Bronchial epithelial cell (primary cell): Measurements from ENCODE around the gene TMEM81. TPM values are rescaled to one million over a fixed set of nuclear protein-coding genes. Genes with fewer than 3 reads are reported as not detected.

ENCODE experiments used
- DNase-seq: peaks from one replicate; pipeline ENCODE4 v3.0.0-alpha.2; 2010; ENCODE audit warnings: low read depth
- FAIRE-seq: peaks from 2 replicates; lab custom pipeline; 2011; peaks lifted over from hg19 to GRCh38; lab: Jason Lieb, UNC
- H3K27me3 ChIP-seq: 2 replicates; pipeline ENCODE4 v1.5.1; 2011; ENCODE audit warnings: low read length; ENCODE audit not compliant: control insufficient read depth, insufficient read depth
- H3K36me3 ChIP-seq: 2 replicates; pipeline ENCODE4 v1.5.1; 2011; ENCODE audit warnings: low read length; ENCODE audit not compliant: control insufficient read depth, insufficient read depth
- H3K4me3 ChIP-seq: 2 replicates; pipeline ENCODE4 v1.5.1; 2011; ENCODE audit warnings: mild to moderate bottlenecking, low read depth, low read length, control low read depth
- total RNA-seq: library from RNA; depleted of rRNA; stranded (reverse); fragments of >200 nt; gene quantifications from 2 replicates; pipeline ENCODE4 v1.2.1, GENCODE V29; 2014
- TF ChIP-seq, protein P1 (sequence below): IDR thresholded peaks from 2 replicates; pipeline ENCODE4 v1.5.1; 2011; ENCODE audit warnings: mild to moderate bottlenecking, moderate library complexity, low read length, control low read depth, inconsistent platforms; ENCODE audit not compliant: insufficient read depth, severe bottlenecking

TMEM81 gene
- total RNA-seq, 1 donor from 2014 or later: 1.6 TPM

DNA sequence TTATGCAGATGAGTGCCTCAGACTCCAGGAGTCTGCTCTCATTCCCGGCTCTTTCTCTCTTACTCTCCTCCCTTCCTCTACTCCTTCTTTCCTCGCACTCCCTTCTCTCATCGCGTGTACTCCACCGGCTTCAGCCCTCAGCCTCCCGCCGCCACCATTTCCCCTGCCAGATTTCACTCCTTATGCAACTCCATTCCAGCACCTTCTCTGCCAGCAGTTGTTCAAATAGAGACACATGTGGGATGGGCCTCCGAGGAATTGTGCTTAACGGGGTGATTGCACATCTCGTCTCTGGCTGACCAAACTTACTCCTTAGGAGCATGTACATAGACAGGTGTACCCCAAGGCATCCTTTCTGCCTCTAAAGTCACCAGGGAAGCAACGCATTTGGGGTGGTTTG is 39.1 kb downstream of the TMEM81 start:
- no peak for DNase-seq
- Histone ChIP-seq H3K36me3 (no peaks in the 10 kb centered on the region), H3K27me3 (peaks cover 37% of the 10 kb centered on the region), H3K4me3 (no peak overlapping the region)
- FAIRE-seq: peak; percentile 28
- TF ChIP-seq, protein P1, sequence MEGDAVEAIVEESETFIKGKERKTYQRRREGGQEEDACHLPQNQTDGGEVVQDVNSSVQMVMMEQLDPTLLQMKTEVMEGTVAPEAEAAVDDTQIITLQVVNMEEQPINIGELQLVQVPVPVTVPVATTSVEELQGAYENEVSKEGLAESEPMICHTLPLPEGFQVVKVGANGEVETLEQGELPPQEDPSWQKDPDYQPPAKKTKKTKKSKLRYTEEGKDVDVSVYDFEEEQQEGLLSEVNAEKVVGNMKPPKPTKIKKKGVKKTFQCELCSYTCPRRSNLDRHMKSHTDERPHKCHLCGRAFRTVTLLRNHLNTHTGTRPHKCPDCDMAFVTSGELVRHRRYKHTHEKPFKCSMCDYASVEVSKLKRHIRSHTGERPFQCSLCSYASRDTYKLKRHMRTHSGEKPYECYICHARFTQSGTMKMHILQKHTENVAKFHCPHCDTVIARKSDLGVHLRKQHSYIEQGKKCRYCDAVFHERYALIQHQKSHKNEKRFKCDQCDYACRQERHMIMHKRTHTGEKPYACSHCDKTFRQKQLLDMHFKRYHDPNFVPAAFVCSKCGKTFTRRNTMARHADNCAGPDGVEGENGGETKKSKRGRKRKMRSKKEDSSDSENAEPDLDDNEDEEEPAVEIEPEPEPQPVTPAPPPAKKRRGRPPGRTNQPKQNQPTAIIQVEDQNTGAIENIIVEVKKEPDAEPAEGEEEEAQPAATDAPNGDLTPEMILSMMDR: no peak

DNA sequence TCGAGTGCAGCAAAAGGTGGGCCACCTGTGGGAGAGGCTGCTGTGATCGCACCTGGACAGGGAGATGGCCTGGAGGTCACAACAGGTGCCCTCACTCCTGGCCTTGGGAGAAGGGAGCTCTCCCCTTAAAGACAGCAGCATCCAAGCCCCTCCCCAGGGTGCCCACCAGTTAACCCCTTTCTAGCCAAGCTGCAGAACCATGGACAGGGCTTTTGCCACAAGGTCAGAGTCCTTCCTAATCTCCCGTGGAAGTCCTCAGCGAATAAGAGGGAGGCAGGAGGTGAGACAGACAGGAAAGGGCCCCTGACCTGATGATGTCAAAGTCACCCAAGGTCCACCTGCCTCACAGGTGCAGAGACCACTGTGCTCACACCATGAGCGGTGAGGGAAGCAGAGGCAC is 39.5 kb downstream of the TMEM81 start:
- TF ChIP-seq, protein P1: no peak
- DNase-seq: no peak
- Histone ChIP-seq H3K4me3 (no peak overlapping the region), H3K27me3 (peaks cover 37% of the 10 kb centered on the region), H3K36me3 (no peaks in the 10 kb centered on the region)
- FAIRE-seq: no peak

DNA sequence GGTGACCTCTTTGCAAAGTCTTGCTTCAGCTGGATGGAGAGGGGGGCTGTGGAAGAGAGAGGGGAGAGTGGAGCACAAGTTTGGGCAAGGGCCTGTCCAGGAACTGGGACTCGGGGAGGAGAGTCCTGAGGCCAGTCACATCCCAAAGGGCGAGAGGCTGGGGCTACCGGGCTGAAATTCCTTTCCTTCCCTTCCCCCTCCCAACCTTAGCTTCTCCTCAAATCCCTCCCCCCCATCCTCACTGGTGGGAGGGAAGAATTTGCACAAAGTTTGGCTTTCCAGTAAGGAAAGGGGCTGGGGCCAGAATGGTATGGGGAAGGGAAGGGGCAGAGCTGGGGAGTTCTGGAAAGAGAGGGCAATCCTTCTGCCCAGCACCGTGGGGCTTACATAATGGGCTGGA is 40.4 kb downstream of the TMEM81 start:
- DNase-seq (no peak), FAIRE-seq (no peak)
- TF ChIP-seq, protein P1: no peak
- Histone ChIP-seq H3K27me3 (peaks cover 40% of the 10 kb centered on the region), H3K4me3 (no peak overlapping the region), H3K36me3 (no peaks in the 10 kb centered on the region)

DNA sequence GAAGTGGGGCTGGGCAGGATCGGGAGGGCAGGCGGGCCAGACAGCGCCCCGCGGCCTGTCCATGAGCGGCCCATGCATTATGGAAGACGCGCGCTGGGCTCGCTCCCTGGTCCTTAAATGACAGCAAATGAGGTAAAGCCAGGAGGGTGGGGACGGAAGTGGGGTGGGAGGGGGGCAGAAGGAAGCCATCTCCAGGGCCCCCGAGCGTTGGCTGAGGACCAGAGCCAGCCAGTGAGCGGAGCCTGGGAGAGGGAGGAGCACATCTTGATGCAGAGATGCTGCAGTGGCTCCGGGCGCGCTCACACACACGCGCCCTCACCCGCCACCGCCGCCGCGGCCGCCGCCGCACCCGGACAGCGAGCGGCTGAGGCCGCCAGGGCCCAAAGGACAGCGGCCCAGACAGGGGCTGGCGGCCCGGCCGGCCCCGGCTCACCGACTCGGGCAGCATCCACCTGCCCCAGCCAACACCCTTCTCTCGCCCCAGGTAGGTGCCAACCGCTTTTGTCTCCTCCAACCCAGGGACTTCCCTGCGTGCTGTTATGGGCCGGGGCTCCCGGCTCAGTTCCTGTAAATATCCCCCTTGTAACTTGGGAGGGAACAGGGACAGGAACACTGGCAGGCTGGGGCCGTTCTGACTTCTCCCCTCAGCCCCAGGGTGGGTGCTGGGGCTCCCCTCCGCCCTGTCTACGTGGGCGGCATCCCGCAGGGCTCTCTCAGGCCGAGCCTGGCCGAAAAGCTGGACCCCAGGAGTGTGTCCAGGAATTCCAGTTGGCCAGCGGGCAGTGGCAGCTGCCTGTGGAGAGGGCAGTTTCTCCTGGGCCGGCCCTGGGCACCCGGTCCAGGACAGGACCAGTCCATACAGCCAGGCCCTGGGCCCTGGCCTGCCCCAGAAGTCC is 41.1 kb downstream of the TMEM81 start, which contains the start of gene CNTN2:
CNTN2 (plus strand) TSS at position 302 of the 896 bp plus-strand sequence. CDS start 9,974 bp downstream, outside the sequence.
- TF ChIP-seq, protein P1: no peak
- FAIRE-seq (no peak), DNase-seq (no peak)
- Histone ChIP-seq H3K36me3 (no peaks in the 10 kb centered on the region), H3K4me3 (no peak within 1 kb of the TSS), H3K27me3 (peaks cover 38% of the 10 kb centered on the region)

DNA sequence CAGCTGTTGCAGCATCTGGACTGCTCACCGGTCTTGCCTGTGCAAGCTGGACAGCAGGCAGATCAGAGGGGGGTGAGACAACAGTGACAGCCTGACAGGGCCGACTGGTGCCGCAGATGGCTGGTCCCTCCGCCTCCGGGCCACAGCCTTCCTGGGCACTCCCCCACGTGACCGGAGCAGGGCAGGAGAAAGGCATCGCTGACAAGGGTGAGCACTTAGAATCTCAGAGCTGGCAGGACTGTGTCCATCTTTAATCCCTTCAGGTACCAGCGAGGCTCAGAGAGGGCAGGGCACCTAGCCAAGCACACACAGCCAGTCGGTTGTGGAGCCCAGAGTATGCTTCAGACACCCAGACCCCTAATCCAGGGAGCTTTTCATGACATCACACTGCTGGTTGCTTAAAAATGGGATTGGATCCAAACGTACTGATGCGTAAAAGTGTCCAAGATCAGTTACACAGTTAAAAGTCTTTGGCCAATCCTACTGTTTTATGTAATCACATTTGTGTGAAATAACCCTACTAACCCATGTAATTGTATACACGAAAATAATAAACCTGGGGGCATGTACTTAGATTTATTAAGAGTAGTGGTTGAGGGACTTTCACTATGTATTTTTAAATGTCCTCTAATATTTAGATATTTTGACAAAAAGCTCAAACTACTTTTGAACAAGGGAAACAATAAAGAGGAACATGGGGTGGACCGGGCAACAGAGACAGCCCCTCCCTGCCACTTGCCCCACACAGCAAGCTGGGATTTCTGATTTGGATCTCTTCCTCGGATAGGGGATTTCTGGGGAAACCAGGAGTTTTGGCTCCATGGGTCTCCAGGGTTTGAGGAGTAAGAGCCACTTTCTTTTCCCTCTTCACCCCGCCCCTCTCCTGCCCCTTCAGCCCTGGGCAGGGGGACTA is 42.0 kb downstream of the TMEM81 start:
- FAIRE-seq (no peak), DNase-seq (no peak)
- TF ChIP-seq, protein P1: no peak
- H3K27me3 ChIP-seq: peaks cover 38% of the 10 kb centered on the region
- no peaks in the 10 kb centered on the region for H3K36me3 ChIP-seq
- no peak overlapping the region for H3K4me3 ChIP-seq
